Right cardiac atrium (tissue), 5 donors: ENCODE data around the gene BCAS4. TPM values are rescaled to one million over a fixed set of nuclear protein-coding genes. Genes with fewer than 3 reads are reported as not detected.

Experiments
- ATAC-seq, 2 donors: fragments of 200-7000 bp; cut with Tn5 transposase; one replicate each; pipeline versions ENCODE4 v1.8.0 to v1.9.1; 2020; ENCODE audit warnings: moderate library complexity in 2 of 2, mild to moderate bottlenecking in 1 of 2
- DNase-seq, 3 donors: peaks; one replicate each; pipeline ENCODE4 v3.0.0-alpha.2; 2020
- H3K27ac ChIP-seq: one replicate; pipeline ENCODE4 v1.5.1; 2013; ENCODE audit warnings: mild to moderate bottlenecking, low read length, control low read depth, moderate library complexity
- H3K27me3 ChIP-seq: one replicate; pipeline ENCODE4 v1.6.1; 2013; ENCODE audit not compliant: control insufficient read depth, insufficient read depth
- H3K4me1 ChIP-seq: one replicate; pipeline ENCODE4 v1.6.1; 2013; ENCODE audit warnings: low read length; ENCODE audit not compliant: control insufficient read depth, insufficient read depth
- H3K4me3 ChIP-seq: one replicate; pipeline ENCODE4 v1.5.1; 2013; ENCODE audit warnings: low read length, control low read depth
- H3K9me3 ChIP-seq: one replicate; pipeline ENCODE4 v1.6.1; 2013; ENCODE audit warnings: low read length; ENCODE audit not compliant: control insufficient read depth
- WGBS: extraction: QIAGEN DNeasy Blood & Tissue Kit; methylation state at CpG from one replicate; pipeline ENCODE4 v1.1.7; 2013; 5-methylcytosine and 5-hydroxymethylcytosine counted together
- intact Hi-C, 4 donors: fragments of 100-400 bp; cut with DNase I; formaldehyde crosslinking; loops; one replicate each; pipeline versions ENCODE4 v1.11.0 to v1.14.0; 2022 to 2023
- polyA plus RNA-seq: library from polyadenylated mRNA; stranded (reverse); fragments of 200-250 nt; gene quantifications from one replicate; pipeline ENCODE4 v1.2.3, GENCODE V29; 2013
- total RNA-seq, 4 donors: library from RNA; stranded (reverse); fragmentation: NEBNext Ultra II Directional; extraction: Animal tissue kit (Norgen Biotek cat#: 25700); gene quantifications; one replicate each; pipeline ENCODE4 v1.2.1, GENCODE V29; 2021
- donor health status: healthy with polysubstance abuse.
- donor health status: DM: no; HTN: yes; CAD: no.
- donor health status: DM: no; HTN: no; CAD: no.
- donor health status: DM: no; HTN: yes; CAD: no; lungs with severe emphysema.
- donor health status: DM: yes; HTN: yes; CAD: no.

Gene BCAS4
- total and polyA plus RNA-seq, 5 donors = 1.6 to 3.5 (median 2.4) TPM

DNA sequence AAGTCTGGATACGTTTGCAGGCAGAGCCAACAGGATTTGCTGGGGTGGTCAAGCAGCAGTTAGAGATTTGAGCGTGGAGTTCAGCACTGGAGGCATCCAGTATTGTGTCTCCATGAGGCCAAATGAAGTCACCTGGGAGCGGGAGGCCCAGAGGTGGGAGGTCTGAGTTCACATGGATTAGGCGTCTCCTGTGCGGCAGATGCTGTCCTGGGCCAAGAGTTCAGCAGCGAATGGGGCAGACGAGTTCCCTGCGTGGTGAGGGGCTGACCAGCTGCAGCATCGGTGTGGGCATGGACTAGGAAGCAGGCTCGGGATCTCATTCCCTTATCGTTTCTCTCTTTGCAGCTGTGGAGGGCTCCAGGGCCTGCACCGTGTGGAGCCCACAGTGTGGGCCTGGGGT lies 66.2 kb downstream of the BCAS4 start:
- Histone ChIP-seq H3K4me1 (no peaks in the 10 kb centered on the region), H3K27me3 (no peaks in the 10 kb centered on the region), H3K9me3 (no peaks in the 10 kb centered on the region), H3K4me3 (no peak overlapping the region), H3K27ac (no peak overlapping the region)
- DNase-seq (peak in 1 of 3 donors; percentile 25), ATAC-seq (no peak)
- 70% methylated on average over 12 of the region's 12 CpGs for WGBS
- intact Hi-C loops = no loop called here

DNA sequence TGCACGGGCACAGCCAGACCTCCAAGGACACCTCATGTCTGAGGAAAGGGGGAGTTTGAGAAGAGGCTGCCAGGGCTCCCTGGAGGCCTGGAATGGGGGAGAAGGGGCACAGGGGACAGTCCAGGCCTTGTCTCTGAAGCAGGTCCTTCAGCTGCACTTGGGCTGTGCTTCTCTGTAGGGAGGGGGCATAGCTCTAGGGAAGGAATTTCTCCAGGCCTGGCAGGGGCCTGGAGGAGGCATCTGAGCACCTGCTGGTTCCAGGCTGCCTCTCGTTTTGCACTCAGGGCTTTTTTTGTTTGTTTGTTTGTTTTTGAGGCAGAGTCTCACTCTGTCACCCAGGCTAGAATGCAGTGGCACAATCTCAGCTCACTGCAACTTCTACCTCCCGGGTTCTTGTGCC lies 67.7 kb downstream of the BCAS4 start:
- intact Hi-C loops = no loop called here
- no peak overlapping the region for H3K27ac ChIP-seq
- WGBS = 60% methylated on average over 3 of the region's 3 CpGs
- no peaks in the 10 kb centered on the region for H3K9me3 ChIP-seq
- DNase-seq = peak in 1 of 3 donors; percentile 11
- no peaks in the 10 kb centered on the region for H3K27me3 ChIP-seq
- H3K4me3 ChIP-seq = no peak overlapping the region
- H3K4me1 ChIP-seq = no peaks in the 10 kb centered on the region
- no peak for ATAC-seq

GRCh38 chr20:50865114-50865513 lies 70.3 kb downstream of the BCAS4 start:
- Histone ChIP-seq H3K9me3 (no peaks in the 10 kb centered on the region), H3K27ac (no peak overlapping the region), H3K4me1 (no peaks in the 10 kb centered on the region), H3K27me3 (no peaks in the 10 kb centered on the region), H3K4me3 (no peak overlapping the region)
- 83% methylated on average over 6 of the region's 6 CpGs for WGBS
- peak in 1 of 3 donors; percentile 16 for DNase-seq
- intact Hi-C loops = no loop called here
- no peak for ATAC-seq

- Histone ChIP-seq H3K9me3 (no peaks in the 10 kb centered on the region), H3K27me3 (no peaks in the 10 kb centered on the region), H3K27ac (no peak overlapping the region), H3K4me1 (no peaks in the 10 kb centered on the region), H3K4me3 (no peak overlapping the region)
- ATAC-seq = no peak
- DNase-seq = peak in 1 of 3 donors; percentile 27
- 78% methylated on average over 7 of the region's 7 CpGs for WGBS
- intact Hi-C loops = no loop called here
These were observed 70.7 kb downstream of the BCAS4 start for GRCh38 chr20:50865591-50865990.

DNA sequence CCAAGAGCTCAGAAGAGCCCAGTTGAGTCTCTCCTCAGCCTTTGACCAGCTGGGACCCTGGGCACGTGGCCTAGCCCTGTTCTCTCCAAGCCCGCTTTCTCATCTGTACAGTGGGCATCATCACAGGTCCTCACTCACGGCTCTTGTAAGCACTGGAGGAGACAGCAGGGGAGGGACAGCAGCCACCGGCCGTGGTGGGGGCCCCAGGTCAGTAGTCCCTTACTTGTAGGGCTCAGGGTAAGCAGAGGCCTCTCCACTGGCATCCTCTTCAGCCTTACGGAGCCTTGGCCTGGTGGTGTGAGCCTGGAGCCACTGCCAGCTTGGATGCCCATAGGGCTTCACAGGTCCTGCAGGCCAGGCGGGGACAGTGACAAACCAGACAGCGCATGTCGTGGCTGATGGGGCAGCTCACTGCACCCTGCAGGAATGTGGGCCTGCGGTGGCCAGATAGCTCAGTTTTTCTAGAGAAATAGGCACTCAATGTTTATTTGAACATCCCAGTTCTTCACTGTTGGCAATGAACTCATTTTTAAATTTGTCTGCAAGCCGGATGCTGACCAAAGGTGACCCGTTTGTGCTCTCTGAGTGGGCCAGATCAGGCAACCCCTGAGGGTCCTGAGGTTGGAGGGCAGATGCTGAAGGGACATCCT lies 71.3 kb downstream of the BCAS4 start:
- Histone ChIP-seq H3K27me3 (no peaks in the 10 kb centered on the region), H3K27ac (no peak overlapping the region), H3K9me3 (no peaks in the 10 kb centered on the region), H3K4me3 (no peak overlapping the region), H3K4me1 (no peaks in the 10 kb centered on the region)
- intact Hi-C loops = no loop called here
- WGBS = 88% methylated on average over 12 of the region's 12 CpGs
- peak in 1 of 3 donors; percentile 18 for DNase-seq
- no peak for ATAC-seq

- intact Hi-C loops = no loop called here
These were observed 72.0 kb downstream of the BCAS4 start for GRCh38 chr20:50866831-50867230.

DNA sequence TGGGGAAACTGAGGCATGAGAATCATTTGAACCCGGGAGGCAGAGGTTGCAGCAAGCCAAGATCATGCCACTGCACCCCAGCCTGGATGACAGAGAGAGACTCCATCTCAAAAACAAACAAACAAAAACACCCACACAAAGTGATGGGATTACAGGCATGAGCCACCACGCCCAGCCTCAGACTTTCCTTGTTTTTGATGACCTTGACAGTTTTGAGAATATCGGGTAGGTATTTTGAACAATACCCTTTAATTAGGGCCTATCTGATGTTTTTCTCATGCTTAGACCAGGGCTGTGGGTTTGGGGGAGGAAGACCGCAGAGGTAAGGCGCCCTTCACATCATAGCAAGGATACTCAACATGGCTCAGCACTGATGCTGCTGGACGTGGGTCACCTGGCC lies 72.9 kb downstream of the BCAS4 start:
- WGBS = 92% methylated on average over 6 of the region's 6 CpGs
- DNase-seq (peak in 1 of 3 donors; percentile 1), ATAC-seq (no peak)
- no peaks in the 10 kb centered on the region for H3K9me3 ChIP-seq
- no peaks in the 10 kb centered on the region for H3K4me1 ChIP-seq
- H3K27me3 ChIP-seq = no peaks in the 10 kb centered on the region
- intact Hi-C loops = no loop called here
- H3K4me3 ChIP-seq = no peak overlapping the region
- no peak overlapping the region for H3K27ac ChIP-seq

More at GRCh38 chr20:50866831-50867230, 72.0 kb downstream of the BCAS4 start:
- Histone ChIP-seq H3K27ac (no peak overlapping the region), H3K27me3 (no peaks in the 10 kb centered on the region), H3K9me3 (no peaks in the 10 kb centered on the region), H3K4me3 (no peak overlapping the region), H3K4me1 (no peaks in the 10 kb centered on the region)
- DNase-seq (peak in 1 of 3 donors; percentile 9), ATAC-seq (no peak)
- 92% methylated on average over 9 of the region's 9 CpGs for WGBS

DNA sequence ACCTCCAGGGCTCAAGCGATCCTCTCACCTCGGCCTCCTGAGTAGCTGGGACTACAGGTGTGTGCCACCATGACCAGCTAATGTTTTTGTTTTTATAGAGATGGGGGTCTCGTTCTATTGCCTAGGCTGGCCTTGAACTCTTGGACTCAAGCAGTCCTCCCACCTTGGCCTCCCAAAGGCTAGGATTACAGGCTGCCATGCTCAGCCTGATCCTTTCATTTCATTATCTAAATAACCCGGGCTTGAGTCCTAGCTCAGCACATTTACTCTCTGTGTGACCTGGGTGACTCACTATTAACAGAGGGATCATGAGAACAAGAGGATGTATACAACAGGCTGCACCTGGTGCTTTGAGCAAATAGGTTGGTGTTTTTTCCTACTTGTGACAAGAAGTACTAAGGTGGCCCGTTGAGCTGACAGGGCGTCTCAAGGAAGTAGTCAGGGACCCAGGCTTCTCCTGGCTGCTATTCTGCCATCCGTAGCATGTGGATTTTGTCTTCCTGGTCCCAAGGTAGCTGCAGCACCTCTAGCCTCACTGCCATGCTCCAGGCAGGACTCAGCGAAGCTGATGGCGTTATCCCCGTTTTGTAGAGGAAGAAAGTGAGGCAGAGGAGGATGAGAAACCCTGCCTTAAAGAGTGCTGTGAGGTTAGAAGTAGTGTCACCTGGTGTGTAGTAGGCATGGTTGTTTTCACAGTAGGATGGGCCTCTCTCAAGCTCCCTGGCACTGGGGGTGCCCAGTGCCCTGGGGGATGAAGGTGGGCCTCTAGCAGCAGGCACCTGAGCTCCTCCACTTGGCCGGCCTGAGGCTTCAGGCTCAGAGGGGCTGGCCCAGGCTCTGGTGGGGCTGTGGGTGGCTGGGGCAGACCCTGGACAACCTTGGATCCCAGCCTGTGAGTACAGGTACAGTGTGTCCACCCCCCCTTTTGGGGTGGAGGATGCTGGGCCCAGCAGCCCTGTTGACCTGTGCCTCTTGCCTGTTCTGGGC lies 73.9 kb downstream of the BCAS4 start:
- intact Hi-C loops = no loop called here
- no peak for ATAC-seq
- Histone ChIP-seq H3K27ac (no peak overlapping the region), H3K9me3 (no peaks in the 10 kb centered on the region), H3K4me3 (no peak overlapping the region), H3K27me3 (no peaks in the 10 kb centered on the region), H3K4me1 (no peaks in the 10 kb centered on the region)
- WGBS = 91% methylated on average over 11 of the region's 11 CpGs
- DNase-seq = peak in 1 of 3 donors; percentile 18

DNA sequence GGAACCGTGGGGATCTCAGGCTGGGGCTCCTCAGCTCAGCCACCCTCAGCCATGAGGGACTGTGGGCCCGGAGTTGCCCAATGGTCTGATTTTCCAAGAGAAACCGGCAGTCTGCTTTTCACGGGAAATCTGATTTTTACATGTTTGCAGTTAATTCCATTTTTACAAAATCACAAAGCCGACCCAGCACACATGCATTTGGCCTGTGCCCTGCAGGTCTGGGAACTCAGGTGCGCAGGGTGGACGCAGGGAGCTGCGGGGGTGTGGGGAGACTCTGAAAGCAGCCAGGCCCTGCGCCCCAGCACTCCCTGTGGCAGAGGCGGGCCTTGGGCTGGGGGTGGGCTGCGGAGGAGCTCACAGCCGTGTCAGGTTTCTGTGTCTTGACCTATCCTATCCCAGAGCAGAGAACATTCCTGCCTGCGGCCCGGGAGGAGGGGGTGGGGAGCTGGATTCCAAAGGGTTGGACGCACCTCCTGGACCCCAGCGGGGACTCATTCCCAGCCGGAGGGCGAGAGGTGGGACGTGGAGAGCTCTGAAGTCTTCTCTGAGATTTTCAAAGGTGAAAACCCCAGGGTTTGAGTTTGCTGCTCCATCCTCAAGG lies 75.8 kb downstream of the BCAS4 start:
- no peaks in the 10 kb centered on the region for H3K9me3 ChIP-seq
- no peaks in the 10 kb centered on the region for H3K27me3 ChIP-seq
- intact Hi-C loops = no loop called here
- ATAC-seq (peak; percentile 21 to 75), DNase-seq (peak in 2 of 3 donors; percentile 71 to 72)
- H3K4me1 ChIP-seq = no peaks in the 10 kb centered on the region
- H3K27ac ChIP-seq = no peak overlapping the region
- 44% methylated on average over 19 of the region's 19 CpGs for WGBS
- H3K4me3 ChIP-seq = no peak overlapping the region

DNA sequence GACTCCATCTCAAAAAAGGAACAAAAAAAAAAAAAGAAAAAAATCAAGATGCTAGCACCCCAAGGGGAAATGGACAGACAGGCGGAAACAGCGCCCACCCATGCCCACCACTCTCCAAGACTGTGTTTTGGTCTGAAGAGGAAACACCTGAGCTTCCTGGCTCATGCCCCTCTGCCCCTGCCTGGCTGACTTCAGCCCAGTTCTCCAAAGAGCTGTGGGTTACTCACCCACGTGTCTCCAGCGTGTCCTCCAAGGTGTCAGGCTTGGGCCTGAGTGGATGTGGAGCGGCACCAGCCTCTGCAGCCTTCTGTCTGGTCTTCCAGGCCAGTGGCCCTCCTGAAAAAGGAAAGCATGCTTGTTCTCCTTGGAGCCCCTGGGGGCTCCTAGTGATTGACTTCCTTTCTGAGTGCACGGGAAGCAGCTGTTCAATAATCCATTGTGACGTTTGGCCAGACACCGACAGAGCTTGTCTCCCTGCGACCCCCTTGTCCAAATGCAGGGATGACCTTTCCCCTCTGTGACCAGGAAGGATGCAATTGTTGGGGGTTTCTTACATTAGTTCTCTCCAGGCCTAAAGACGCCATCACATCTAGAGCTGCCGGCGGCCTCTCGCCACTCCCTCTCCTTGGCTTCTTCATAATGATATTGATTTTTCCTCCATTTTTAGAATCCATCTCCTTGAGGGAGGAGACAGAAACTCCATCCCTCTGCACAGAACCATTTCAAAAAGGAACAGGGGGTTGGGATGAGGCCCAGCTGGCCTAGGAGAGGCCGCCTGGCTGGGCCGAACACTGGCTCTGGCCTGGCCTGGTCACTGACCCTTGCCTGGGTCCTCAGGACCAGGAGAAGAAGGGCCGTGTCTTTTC lies 77.9 kb downstream of the BCAS4 start:
- ATAC-seq (no peak), DNase-seq (no peak)
- no peaks in the 10 kb centered on the region for H3K27me3 ChIP-seq
- no peaks in the 10 kb centered on the region for H3K9me3 ChIP-seq
- H3K4me1 ChIP-seq = no peaks in the 10 kb centered on the region
- 74% methylated on average over 16 of the region's 16 CpGs for WGBS
- no peak overlapping the region for H3K4me3 ChIP-seq
- intact Hi-C loops = no loop called here
- H3K27ac ChIP-seq = no peak overlapping the region
